Fibroblast of pulmonary artery (primary cell): ENCODE data around the gene ABHD15.

Experiments
- DNase-seq: peaks from one replicate; pipeline ENCODE4 v3.0.0-alpha.2; 2010; ENCODE audit warnings: low read depth
- H3K4me3 ChIP-seq: replicated peaks from 2 replicates; pipeline ENCODE4 v1.5.1; 2011; ENCODE audit warnings: low read depth, mild to moderate bottlenecking, control low read depth, low read length, moderate library complexity
- CTCF ChIP-seq: IDR thresholded peaks from 2 replicates; pipeline ENCODE4 v1.5.1; 2011; ENCODE audit warnings: mild to moderate bottlenecking, control low read depth, low read length, inconsistent platforms; ENCODE audit errors: missing control alignments

The ABHD15 gene

GRCh38 chr17:29571883-29572681, 5.2 kb upstream of the ABHD15 start:
- H3K4me3 ChIP-seq, result no peak overlapping the region
- no peak for TF ChIP-seq CTCF
- DNase-seq, result no peak

- no peak for TF ChIP-seq CTCF
- DNase-seq, result no peak
- no peak overlapping the region for H3K4me3 ChIP-seq
These were observed 4.6 kb upstream of the ABHD15 start for GRCh38 chr17:29571486-29571882.

DNA sequence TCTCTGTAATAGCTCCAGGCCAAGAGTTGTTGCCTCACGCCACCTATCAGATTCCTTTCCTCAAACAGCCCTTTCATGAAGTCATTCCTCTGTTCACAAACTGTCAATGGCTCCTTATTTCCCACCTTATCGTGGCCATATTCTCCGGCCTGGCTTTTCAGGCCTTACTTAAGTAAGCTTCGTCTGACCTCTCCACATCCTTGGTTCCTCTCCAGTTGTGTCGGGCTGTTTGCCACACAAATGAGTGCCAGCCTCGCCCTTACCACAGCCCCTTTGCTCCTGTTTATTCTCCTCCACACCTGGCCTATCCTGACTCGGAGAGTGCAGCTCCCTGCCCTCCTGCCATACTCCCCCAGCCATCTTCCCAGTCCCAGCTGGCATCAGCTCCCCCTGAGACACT, 3.7 kb upstream of the ABHD15 start:
- no peak for TF ChIP-seq CTCF
- H3K4me3 ChIP-seq, result no peak overlapping the region
- DNase-seq, result no peak

GRCh38 chr17:29569245-29569950, 2.6 kb upstream of the ABHD15 start:
- peak overlapping the region; percentile 70 for H3K4me3 ChIP-seq
- no peak for TF ChIP-seq CTCF
- no peak for DNase-seq

DNA sequence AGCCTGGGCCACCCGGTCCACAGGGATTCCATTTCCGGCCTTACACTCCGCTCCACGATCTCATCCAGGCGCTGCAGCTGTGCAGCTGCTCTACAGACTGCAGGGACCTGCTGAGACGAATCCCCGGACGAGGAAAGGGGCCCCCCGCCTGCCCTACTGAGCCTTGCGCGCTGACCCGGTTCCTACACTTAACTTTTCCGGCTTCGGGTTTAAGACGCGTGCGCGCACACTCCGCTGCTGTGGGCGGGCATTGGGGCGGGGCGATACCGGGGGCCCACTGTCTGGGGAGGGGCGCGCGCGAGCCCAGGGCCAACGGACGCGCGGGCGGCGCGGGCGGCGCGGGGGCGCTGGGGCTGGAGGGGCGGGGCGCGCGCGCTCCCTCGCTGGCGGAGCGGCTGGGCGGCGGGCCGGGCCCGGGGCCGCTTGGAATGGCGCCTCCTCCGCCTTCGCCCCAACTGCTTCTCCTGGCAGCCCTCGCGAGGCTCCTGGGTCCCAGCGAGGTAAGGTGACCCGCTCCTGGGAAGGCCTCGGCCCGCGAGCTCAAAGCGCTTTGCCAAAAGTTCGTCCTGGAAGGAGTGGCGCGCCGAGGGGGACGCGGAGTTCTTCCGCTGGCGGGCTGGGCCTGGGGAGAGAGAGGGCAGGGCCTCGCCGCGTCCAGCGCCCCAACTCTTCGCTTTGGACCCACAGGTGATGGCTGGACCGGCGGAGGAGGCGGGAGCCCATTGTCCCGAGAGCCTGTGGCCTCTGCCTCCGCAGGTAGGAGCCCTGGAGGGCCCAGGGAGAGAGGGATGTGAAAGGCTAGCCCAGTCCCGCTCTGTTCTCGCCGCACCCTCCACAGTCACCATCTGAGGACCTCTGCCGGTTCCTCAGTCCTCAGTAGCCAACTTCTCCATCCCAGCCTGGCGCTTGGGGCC, 1.8 kb upstream of the ABHD15 start, which contains the start of gene TP53I13:
TP53I13 (plus strand) TSS at position 371 of the 914 bp plus-strand sequence; CDS start at position 429, 58 bp downstream.
- H3K4me3 ChIP-seq, result peak within 1 kb of the TSS; percentile 70
- DNase-seq, result peak; percentile 78
- TF ChIP-seq CTCF, result no peak

DNA sequence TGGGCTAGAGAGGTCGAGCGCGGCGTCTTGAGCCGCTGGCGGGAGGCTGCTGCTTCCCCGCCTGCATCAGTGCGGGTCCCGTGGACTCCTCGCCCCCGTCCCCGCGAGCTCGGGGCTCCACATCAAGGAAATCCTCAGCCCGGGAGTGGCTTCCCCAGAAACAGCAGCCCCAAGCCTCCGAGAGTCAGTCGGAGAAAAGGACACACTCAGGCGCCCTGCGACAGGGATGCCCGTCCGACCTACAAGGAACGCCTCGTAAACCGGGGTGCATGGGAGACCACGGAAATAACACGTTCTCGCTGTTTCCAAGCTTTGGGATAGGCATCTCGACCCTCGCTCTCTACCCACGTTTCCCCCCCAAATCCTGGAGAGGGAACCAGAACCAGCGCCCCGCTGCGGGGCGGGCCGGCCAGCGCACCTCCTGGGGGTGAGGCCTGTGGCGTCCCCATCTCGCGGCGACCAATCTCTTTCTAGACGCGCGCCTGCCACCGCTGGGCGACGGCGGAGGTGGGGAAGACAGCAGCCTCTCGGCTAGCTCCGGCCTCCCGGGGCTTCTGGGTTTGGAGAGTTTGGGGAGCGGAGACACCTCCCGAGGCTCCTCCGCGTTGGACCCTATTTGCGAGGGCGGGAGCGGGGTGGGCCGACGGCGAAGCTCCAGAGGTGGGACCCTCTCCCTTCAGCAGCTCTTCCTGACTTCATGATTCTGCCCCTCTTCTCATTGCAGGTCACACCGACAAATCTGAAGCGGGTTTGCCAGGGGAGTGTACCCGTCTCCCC, 905 bp upstream of the ABHD15 start:
- DNase-seq, result no peak
- peak; percentile 19 for TF ChIP-seq CTCF
- H3K4me3 ChIP-seq, result peak overlapping the region; percentile 70
